Tongue (tissue), 2 donors: Measurements from ENCODE around the gene LTO1. TPM values are rescaled to one million over a fixed set of nuclear protein-coding genes. Genes with fewer than 3 reads are reported as not detected.
A peak's percentile ranks its signal among the peaks of the same experiment; 100 is the strongest.

ENCODE experiments used
- DNase-seq: peaks from one replicate; pipeline ENCODE4 v3.0.0-alpha.2; 2015
- total RNA-seq: library from RNA; depleted of rRNA; stranded (reverse); fragments of >200 nt; gene quantifications from one replicate; pipeline ENCODE4 v1.2.3, GENCODE V29; 2014

The LTO1 gene, protein sequence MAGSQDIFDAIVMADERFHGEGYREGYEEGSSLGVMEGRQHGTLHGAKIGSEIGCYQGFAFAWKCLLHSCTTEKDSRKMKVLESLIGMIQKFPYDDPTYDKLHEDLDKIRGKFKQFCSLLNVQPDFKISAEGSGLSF
- 11.5 TPM for total RNA-seq

DNA sequence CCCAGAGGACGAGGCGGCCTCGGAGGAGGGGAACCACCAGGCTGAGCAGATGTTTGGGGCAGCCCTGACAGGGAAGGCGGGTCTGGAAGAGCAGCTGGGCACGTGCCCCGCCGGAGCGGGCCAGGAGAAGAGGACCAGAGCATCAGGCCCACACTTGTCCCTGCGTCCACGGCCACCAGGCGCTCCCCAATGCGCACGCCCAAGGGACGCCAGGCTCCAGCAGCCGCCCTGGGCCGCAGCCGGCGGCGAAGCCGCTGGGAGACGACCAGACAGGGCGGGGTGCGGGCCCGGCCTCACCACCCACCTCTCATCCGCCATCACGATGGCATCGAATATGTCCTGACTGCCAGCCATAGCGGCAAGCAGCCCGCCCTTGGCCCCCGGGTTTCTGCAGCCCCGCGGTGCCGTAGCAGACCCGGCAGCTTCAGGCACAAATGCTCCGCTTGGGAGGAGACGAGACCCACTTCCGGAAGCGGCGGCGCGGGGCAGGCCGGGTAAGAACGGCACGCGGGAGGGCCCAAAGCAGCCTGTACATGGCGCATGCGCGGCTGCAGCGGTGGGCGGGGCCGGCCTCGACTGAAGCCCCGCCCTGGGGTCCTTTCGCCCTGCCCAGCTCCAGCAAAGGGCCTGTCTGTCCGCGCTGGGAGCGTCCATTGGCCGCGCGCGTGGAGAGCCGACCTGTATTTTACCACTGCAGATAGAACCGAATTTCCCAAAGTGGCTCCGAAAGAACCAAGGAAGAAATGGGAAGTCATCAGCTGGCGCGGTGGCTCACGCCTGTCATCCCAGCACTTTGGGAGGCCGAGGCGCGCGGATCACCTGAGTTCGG lies at the start of gene LTO1:
Gene LTO1, minus strand, starts transcription at position 468 of the 829 bp plus-strand sequence. Its CDS starts 114 bp downstream, at position 354.
- peak; percentile 98 for DNase-seq

DNA sequence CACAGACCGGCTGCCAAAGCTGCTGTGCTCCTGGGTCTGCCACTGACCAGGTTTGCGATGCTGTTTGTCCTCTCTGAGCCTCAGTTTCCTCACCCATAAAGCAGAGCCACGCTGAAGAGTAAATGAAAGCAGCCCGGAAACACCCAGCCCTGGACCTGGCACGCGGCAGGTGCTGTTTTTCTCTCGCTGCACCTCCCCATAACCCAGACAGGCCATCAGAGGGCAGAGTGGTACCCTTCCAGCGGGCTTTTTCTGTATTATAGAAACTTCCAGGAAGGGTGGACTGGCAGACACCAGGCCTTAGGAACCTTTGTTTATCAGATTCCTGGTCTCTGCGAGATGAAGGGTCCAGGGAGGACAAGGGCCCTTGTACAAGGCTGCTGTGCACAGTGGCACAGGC lies 46.6 kb upstream of the LTO1 start:
- DNase-seq = no peak

GRCh38 chr11:69721106-69721505 lies 46.0 kb upstream of the LTO1 start:
- DNase-seq = no peak

- DNase-seq = no peak
Measured at GRCh38 chr11:69718912-69719311, 43.8 kb upstream of the LTO1 start.

- peak; percentile 63 for DNase-seq
Measured at GRCh38 chr11:69718147-69718546, 43.0 kb upstream of the LTO1 start.

DNA sequence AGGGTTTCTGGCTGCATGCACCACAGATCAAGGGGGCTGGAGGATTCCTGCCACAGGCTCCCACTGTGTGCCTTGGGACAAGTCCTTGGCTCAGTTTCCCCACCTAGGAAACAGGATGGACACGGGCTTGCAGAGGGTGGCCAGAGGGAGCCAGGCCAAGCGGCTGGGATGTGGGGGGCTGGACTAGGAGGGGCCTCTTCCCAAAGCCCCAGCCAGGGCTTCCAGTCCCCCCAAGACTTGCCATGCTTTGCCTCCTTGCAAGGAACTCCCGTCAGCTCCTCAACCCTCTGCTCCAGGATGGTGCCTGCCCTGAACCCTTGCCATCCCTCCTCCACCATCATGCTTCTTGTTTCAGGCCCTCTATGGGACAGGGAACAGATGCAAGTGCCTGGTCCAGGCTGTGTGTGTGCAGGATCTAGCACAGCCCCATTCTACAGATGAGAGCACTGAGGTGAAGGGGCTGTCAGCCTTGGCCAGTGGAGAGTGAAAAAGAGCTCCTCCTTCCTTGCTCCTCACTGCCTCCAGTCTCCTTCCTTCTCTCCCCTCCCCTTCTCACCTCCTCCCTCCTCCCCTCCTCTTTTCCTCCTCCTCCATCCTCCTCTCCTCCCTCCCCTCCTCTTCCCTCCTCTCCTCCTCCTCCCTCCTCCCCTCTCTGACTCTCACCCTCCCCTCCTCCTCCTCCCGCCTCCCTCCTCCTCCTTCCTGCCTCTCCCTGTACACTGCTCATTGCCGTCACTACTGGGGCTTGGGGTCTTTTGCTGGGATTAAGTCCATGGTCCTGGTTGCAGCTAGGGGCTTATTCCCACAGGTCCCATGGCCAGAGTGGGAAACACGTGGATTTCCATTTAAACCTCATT lies 42.0 kb upstream of the LTO1 start:
- DNase-seq = no peak

DNA sequence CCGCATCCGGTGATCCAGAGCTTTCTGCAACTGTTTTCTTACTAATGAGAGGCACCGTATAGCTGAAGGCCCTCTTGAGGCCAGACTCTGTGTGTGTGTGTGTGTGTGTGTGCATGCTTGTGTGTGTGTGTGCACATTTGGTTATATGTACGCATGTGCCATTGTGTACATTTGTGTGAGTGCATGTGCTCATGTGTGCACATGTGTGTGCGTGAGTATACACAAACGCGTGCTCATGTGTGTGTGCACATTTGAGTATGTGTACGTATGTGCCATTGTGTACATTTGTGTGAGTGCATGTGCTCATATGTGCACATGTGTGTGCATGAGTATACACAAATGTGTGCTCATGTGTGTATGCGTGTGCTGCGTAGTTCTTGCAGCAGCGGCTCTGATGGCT lies 40.9 kb upstream of the LTO1 start:
- DNase-seq = no peak

DNA sequence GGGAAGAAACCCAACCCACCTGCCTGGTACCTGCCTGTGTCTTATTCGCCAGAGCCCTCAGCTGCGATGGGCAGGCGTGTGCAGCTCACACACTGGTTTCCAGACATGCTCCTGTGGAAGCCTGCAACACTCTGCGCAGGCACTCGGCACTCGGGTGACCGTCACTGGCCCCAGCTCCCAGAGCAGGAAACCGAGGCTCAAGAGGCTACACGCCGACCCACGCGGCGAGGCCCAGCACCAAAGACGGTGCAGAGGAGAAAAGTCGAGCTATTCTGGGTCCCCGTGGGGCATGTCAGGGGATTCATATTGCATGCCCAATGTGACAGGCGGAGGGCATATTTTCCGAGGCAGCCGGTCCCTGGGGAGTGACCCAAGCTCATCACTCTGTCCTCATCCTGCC lies 40.3 kb upstream of the LTO1 start:
- no peak for DNase-seq

GRCh38 chr11:69711822-69712801 lies 37.0 kb upstream of the LTO1 start:
- DNase-seq = no peak

- DNase-seq = no peak
Measured at GRCh38 chr11:69708736-69709401, 33.7 kb upstream of the LTO1 start.

- peak; percentile 38 for DNase-seq
Measured at GRCh38 chr11:69707176-69707575, 32.0 kb upstream of the LTO1 start.

GRCh38 chr11:69705901-69706787 lies 31.0 kb upstream of the LTO1 start:
- no peak for DNase-seq

GRCh38 chr11:69705351-69705811 lies 30.2 kb upstream of the LTO1 start:
- DNase-seq = no peak

- DNase-seq = peak; percentile 54
Measured at GRCh38 chr11:69704508-69705253, 29.5 kb upstream of the LTO1 start.

- no peak for DNase-seq
Measured at GRCh38 chr11:69703768-69704507, 28.8 kb upstream of the LTO1 start, which contains the start of gene FGF19. Gene FGF19, minus strand, starts transcription at chr11:69704022. Its CDS starts 146 bp downstream, at chr11:69703876.

GRCh38 chr11:69703453-69703767 lies 28.3 kb upstream of the LTO1 start:
- DNase-seq = no peak

DNA sequence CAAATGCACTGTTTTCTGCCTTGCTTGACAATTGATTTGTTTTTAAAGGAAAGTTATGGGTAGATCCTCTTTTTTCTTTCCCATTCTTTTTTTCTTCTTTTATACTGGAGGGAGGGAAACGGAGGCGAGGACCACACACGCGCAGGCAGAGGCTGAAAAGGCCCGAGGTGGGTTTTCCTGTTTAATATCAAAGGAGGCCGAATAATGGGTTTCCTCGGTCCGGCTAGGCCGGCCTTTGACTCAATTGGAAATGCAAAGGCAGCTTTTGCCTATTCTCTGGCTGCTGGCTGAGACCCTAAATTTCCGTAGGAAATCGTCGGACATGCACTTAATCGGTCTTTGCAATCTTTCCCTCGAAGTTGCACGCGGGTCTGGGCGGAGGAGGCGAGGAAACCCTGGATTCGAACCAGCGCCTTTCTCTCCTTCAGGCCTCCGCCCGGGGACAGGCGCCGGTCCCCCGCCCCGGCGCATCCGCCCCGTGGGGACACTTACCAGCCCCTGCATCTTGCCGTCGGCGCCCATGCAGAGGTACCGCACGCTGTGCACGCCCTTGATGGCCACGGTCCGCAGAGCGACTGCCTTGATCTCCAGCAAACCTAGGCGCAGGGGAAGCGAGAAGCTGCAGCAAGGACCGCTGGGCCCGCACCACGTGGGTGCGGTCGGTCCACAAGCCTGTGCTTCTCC lies 27.8 kb upstream of the LTO1 start:
- no peak for DNase-seq

DNA sequence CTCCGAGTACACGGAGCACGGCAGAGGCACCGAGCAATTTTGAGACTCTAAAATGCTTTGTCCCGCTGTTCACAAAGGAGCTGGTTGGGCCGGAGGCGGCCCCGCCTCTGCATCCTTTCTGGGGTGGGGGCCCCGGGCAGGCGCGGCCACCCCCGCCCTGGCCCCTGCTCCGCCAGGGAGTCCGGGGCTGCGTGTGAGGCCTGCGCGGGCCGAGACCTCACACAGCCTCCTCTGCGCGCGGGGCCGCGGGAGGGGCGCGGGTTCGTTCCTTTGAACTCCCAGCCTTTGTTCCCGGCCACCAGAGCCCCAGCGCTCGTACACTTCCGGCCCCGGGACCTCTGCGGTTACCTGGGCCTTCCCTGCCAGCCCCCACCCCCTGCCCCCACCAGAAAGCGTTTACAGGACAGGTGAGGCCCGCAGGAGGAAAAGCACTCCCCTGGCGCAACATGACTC lies 27.1 kb upstream of the LTO1 start:
- no peak for DNase-seq
